ENCODE data around the gene AK5.
"Not testable (repeated sequence)": the region's sequence is repeated elsewhere in the genome, so short reads cannot be mapped to it uniquely, and the experiment has no call there.

AK5 gene

DNA sequence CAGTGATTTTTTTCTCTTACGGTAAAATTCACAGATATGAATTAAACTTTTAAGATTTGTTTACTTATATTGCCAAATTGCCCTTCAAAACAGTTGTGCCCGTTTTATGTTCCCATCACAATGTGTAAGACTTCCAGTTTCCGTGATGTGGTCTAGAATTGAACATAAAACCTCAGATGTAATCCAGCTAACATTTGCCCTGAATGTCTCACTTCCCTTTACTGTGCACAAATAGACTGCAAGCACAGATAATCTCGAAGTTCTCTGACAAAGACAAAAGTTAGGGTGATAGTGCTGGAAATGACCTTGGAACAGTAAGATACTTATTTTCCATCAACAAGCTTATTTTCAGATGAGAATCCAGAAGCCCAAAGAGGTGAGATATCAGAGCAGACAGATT is 223.2 kb downstream of the AK5 start:
- DNase-seq (ENCODE audit: low read depth) = no peak

DNA sequence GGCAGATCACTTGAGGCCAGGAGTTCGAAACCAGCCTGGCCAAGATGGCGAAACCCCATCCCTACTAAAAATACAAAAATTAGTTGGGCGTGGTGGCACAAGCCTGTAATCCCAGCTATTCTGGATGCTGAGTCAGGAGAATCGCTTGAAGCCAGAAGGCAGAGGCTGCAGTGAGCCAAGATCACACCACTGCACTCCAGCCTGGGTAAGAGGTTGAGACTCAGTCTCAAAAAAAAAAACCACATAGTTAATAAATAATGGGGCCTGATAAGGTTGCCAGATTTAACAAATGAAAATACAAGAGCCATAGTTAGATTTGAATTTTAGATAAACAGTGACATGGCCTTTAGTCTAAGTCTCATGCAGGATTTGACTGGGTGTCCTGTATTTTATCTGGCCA is 225.0 kb downstream of the AK5 start:
- DNase-seq (ENCODE audit: low read depth) = no peak

DNA sequence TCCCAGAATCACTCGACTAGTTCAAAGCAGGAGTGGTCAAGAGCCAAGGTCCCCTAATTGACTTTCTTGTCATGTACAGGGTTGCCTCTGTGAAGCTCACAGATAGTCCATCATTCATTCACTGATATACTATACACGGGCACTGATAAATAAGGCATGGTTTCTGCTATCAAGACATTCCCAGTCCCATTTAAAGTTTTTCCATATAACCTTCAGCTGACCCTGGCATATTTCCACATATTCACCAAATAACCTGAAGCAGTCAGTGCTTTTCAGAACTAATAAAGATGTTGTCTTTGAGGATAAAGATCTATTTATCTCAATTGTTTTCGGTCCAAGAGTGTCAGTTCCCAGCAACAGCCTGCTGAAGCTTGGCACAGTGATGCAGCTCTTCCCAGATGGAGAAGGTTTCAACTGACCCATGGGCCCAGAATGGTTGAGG is 227.3 kb downstream of the AK5 start:
- no peak for DNase-seq (ENCODE audit: low read depth)

DNA sequence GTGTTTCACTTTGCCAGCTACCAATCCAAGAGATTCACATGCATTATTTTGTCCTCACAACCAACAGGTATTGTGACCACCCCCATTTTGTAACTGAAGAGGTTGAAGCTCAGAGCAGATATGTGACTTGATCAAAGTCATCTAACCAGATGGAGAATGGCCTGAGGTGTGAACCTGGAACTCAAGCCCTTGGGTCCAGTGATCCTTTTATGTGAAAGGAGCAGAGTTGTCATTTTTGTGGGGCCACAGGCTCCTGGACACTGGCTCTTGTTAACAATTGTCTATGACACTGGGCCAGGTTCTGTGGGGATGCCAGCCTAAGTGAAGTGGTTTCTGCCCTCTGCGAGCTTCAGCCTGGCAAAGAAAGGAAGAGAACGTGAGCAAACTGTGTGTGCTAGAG is 228.1 kb downstream of the AK5 start:
- no peak for DNase-seq (ENCODE audit: low read depth)

DNA sequence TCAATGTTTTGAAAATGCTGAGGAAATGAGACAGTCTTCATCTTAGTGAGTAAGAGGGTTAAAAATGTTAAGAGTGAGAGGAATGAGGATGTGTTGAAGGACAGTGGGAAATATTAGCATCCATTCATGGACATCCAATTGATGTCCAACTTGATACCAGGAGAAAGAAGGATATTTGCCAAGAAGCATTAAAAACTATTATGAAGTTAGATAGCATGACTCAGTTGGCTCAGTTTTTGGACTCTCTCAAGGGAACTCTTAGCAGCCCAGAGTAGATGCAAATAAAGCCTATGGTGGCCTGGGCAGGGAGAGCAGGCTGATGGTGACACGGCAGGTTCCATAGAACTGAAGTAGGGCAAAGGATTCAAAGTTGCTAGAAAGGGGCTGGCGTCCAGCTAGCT is 229.6 kb downstream of the AK5 start:
- no peak for DNase-seq (ENCODE audit: low read depth)

DNA sequence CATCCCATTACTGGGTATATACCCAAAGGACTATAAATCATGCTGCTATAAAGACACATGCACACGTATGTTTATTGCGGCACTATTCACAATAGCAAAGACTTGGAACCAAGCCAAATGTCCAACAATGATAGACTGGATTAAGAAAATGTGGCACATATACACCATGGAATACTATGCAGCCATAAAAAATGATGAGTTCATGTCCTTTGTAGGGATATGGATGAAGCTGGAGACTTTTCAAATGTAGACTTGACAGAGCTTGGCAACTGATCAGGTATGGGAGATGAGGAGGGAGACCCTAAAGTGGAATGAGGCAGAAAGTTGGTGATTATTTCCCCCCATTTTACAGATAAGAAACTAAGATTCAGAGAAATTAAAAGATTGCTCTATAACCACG is 230.8 kb downstream of the AK5 start:
- DNase-seq (ENCODE audit: low read depth) = not testable (repeated sequence)

DNA sequence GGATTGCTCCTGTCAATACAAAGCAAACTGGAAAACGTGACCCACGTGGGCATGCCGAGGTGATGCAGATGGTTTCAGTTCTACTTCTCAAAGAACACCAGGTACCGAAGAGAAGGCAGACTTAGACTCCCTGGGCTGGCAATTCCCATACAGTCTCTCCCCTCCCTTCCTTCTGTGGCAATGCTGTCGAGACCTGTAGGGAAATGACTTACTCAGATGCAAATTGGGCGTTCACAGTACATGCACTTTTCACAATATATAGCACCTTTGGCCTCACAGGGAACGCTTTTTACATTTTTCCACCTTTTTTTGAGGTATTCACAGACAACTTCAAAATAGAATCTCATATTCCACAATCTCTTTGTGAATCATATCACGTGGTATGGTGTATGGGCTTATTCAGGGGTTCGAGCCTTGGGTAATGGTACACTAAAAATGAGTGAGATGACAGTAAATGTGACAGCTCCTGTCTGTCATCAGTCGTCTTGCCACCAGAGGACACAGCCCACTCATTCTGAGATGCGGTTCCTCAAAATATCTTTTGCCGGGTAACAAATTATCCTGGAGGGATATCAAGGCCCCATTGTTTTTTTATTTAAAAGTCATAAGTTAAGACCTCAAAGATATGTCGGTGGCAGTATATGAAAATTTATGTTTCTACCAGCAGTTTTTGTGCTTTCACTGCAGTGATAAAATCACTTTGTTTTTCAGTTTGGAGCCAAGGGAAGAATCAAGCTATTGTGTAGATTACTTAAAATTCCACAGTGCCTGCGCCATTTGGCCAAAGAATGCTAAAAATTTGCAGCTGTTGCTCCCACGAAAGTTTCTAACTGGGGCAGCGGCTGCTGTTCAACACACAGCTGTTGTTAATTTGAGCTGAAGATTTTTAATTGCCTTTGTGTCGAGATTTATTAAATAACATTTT is 232.3 kb downstream of the AK5 start:
- DNase-seq (ENCODE audit: low read depth) = no peak

DNA sequence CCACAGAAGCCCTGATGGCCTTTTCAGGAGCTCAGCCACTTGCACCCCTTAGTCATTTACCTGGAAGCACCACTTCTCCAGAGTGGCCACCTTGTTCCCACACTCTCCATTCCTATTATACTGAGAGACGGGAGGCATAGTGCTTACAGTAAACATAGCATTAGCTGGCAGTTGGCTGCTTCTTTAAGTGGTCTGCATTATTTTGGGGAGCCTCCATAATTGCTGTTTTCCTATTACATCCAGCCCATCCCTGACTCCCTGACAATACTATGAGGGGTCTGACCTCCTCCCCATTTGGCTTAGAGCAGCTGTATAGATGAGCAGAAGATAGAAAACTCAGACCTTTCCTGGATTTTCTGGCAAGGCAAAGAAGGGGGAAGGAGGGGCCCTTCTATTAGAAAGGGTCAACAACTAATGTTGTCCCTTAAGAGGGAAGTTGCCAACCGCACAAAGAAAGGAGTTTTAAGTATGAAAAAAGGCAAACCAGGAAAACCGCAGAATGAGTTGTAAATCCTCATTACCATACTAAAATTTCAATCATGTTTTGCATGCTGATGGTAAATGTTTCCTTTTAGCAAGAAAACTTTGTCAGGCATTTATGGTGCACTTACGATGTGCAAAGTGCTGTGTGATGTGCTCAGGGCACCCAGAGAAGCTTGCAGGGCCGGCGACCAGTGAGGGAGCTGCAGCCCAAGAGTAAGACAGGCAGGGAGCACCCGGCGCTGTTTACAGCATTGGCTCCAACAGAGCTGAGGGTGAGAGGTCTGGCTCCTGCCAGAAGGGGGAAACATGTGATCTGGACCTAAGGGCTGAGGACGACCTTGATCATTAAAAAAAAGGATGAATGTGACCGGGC is 233.3 kb downstream of the AK5 start:
- no peak for DNase-seq (ENCODE audit: low read depth)

DNA sequence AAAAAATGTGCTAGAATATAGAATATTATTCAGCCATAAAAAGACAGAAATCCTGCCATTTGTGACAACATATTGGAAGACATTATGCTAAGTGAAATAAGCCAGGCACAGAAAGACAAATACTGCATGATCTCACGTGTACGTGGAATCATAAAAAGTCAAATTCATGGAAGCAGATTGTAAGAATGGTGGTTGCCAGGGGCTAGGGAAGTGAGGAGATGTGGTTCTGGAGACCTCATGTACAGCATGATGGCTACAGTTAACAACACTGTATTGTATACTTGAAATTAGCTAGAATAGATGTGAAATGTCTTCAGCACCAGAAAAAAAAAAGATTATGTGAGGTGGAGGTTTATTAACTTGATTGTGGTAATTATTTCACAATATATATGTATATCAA is 234.3 kb downstream of the AK5 start:
- no peak for DNase-seq (ENCODE audit: low read depth)

DNA sequence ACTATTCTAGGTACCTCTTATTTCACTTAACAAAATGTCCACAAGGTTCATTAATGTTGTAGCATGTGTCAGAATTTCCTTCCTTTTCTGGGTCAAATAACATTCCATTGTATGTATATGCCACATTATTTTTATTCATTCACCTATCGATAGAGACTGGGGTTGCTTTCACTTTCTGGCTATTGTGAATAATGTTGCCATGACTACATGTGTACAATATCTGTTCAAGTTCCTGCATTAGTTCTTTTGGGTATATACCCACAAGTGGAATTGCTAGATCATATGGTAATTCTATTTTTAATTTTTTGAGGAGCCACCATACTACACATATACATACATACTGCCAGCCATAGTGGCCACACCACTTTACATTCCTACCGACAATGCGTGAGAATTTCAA is 242.2 kb downstream of the AK5 start:
- DNase-seq (ENCODE audit: low read depth) = no peak

DNA sequence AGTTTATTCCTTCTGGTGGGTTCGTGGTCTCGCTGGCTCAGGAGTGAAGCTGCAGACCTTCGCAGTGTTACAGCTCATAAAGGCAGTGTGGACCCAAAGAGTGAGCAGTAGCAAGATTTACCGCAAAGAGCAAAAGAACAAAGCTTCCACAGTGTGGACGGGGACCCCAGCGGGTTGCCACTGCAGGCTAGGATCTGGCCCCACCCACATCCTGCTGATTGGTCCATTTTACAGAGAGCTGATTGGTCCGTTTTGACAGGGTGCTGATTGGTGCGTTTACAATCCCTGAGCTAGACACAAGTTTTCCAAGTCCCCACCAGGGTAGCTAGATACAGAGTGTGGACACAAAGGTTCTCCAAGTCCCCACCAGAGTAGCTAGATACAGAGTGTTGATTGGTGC is 249.3 kb downstream of the AK5 start:
- DNase-seq (ENCODE audit: low read depth) = not testable (repeated sequence)

DNA sequence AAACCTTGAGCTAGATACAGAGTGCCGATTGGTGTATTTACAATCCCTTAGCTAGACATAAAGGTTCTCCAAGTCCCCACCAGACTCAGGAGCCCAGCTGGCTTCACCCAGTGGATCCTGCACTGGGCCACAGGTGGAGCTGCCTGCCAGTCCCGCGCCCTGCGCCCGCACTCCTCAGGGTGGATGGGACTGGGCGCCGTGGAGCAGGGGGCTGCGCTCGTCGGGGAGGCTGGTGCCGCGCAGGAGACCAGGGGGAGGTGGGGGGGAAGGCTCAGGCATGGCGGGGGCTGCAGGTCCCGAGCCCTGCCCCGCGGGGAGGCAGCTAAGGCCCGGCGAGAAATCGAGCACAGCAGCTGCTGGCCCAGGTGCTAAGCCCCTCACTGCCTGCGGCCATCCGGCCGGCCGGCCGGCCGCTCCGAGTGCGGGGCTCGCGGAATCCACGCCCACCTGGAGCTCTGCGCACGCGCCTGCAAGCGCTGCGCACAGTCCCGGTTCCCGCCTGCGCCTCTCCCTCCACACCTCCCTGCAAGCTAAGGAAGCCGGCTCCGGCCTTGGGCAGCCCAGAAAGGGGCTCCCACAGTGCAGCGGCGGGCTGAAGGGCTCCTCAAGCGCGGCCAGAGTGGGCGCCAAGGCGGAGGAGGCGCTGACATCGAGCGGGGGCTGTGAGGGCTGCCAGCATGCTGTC is 249.9 kb downstream of the AK5 start:
- not testable (repeated sequence) for DNase-seq (ENCODE audit: low read depth)

DNA sequence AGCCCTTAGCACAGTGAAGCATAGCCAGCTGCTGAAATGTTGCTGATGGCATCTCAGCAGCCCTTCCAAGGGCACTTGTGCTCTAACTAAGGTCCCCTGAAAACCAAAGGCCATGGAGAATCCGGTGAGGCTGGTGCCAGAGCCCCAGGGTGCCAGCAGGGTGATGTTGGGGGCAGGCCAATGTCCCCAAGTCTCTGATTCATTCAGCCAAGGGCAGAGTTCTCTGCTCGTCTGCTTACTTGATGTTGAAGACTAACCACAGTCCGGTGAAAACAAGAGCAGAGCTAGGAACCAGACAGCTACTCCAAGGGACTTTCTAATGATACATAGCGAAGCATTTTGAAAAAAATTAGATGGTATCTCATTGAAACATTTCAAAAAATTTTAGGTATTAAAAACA is 250.8 kb downstream of the AK5 start:
- no peak for DNase-seq (ENCODE audit: low read depth)

DNA sequence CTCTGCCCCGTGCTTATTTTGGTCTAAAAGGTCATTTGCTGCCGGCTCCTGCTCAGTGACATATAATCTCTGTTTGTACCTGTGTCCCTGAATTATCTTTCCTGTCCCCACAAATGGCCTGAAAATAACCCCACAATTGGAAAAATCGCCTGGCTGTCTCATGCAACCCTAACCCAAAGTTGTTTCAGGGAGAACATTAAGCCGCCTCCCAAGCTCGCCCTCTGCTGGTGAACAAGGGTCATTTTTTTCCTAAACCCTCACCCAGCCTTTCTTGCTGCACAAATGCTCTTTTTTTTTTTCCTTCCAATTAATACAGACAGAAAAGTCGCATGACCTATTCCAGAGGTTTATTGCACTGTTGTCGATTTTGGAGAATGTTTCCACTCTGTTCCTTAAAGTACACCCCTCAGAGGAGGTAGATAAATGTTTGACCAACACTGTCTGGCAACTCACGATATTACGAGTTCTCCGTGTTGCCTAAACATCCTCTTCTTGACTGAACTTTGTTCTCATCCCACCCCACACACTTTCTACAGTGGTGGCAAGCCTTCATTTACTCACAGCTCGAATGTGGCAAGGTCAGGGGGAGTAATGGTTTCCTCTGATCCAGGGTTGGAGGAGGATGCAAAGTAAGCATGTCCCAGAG is 252.0 kb downstream of the AK5 start:
- DNase-seq (ENCODE audit: low read depth) = peak; percentile 12

DNA sequence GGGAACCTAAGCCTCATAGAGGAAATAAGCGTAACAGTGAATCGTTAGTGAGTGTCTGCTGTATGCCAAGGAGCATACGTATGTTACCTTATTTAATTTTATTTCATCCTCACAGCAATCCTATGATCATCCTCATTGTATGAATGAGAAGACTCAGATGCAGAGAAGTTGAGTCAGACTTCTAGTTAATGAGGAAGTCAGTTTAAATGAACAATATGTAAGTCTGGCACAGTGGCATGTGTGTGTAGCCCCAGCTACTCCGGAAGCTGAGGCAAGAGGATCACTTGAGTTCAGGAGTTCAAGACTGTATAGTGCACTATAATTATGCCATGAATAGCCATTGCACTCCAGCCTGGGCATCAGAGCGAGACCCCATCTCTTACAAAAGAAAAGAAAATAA is 252.6 kb downstream of the AK5 start:
- no peak for DNase-seq (ENCODE audit: low read depth)

DNA sequence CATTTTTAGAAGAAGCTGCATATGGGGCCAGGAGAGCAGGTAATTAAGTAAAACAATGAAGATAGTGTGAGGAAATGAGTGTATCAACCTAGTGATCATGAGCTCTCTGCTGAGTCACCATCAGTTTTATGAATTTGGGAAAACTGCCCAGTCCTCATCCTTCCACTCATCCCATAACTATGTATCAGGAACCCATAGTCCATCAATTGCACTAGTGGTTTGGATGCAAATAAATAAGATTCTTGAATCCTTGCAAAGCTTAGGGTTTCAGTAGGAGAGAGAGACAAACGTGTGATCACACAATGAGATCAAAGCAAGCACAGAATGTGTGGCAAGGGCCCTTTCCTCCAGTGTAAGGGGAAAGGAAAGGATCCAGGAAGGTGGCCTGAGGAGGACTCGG is 255.0 kb downstream of the AK5 start:
- DNase-seq (ENCODE audit: low read depth) = no peak

DNA sequence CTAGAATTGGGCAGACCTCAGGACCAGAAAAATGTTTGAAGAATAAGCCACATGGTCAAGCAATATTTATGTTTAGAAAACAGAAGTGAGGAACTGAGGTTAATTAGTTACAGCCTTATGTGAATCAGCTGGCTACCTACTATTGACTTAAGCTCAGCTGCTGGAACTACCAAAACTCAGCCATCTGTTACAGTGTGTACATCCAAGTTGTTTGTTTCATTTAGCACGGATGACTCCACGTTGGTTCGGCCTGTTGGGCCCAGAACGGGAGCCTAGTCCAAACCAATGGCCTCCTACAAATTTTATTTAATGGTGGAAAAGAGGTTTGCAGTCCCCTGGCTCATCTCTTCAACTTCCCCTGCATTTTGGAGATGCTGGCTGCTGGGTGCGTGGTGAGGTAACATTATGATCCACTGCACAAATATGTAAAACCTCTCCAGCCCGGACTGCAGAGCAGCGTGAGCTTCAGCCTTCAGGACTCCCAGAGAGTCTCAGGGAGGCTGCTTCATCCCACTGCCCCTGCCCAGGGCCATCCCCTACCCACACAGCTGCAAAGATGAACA is 257.2 kb downstream of the AK5 start:
- DNase-seq (ENCODE audit: low read depth) = no peak

DNA sequence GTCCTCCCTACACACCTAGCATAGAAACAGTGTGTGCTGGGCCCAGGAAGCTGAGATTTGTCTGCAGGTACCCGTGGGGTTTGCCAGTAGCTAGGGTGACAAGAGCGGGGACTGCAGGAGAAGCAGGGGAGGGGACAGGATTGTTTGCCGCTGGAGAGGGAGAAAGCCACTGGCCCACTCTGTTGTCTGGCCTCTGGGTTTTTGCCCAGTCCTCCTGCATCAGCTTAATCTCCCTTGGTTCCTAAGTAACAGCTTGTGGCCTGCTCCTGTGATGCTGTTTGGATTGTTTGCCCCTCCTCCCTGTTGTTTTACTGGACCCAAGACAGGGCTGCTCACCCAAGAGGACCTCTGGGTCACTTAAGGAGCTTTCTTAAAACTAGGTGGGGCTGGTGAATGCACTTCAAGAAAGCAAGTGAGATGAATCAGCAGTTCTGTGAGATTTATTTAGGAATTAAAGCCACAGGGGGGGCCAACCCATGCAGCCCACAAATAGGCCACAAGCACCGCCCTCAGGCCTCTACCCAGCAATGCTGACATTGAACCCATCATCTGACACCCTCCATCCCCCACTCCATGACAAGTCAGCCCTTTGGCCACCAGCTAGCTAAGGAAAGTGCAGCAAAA is 257.8 kb downstream of the AK5 start:
- DNase-seq (ENCODE audit: low read depth) = no peak

DNA sequence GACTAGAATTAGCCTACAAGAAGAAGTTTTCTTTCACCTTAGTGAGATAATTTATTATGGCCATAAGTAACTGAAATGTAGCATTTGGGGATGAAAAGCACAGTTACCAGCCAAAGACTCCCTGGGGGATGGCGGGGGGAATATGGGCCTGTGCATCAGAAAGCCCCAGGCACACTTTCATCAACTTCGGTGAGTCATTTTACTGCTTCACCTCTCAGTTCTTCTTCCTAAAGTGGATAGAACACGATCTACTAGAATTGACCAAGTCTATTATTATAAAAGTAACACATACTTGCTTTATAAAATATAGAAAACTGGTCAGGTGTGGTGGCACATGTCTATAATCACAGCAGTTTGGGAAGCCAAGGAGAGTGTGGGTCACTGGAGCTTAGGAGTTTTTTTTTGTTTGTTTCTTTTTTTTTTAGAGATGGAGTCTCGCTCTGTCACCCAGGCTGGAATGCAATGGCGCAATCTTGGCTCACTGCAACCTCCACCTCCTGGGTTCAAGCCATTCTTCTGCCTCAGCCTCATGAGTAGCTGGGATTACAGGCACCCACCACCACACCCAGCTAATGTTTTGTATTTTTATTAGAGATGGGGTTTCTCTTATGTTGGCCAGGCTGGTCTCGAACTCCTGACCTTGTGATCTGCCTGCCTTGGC is 258.8 kb downstream of the AK5 start:
- no peak for DNase-seq (ENCODE audit: low read depth)

DNA sequence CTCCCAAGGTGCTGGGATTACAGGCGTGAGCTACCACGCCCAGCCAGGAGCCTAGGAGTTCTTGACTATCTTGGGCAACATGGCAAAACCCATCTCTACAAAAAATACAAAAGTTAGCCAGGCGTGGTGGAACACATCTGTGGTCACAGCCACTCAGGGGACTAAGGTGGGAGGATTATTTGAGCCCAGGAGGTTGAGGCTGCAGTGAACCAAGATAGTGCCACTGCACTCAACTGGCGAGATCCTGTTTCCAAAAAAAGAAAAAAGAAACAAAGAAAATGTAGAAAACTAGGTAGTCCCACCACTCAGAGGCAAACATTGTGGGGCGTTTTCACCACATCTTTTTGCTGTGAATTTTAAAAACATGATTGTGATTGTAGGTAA is 259.3 kb downstream of the AK5 start:
- DNase-seq (ENCODE audit: low read depth) = no peak

Measured in stimulated activated CD8-positive, alpha-beta memory T cell treated with anti-CD3 and anti-CD28 coated beads, Interleukin-12 subunit alpha, Interleukin-12 subunit beta, amount 100 ng/mL, for 4 hours (primary cell).